Tibial artery (tissue), 4 donors: ENCODE measurements around the gene RAB7B.

ENCODE experiments used
- DNase-seq, 2 donors: peaks; one replicate each; pipeline ENCODE4 v3.0.0-alpha.2; 2019
- H3K27ac ChIP-seq, 2 donors: fragments of 200-600 bp; sonication (generic) in 1 of 2; 1 replicate in 1 of 2; 2 replicates in 1 of 2; pipeline ENCODE4 v1.5.1; 2018 to 2019; ENCODE audit warnings: mild to moderate bottlenecking in 1 of 2
- H3K27me3 ChIP-seq, 2 donors: fragments of 200-600 bp; sonication (generic) in 1 of 2; one replicate each; pipeline versions ENCODE4 v1.5.1 to v1.6.0; 2016 to 2019
- H3K36me3 ChIP-seq, 3 donors: fragments of 200-600 bp; sonication (generic) in 2 of 3; one replicate each; pipeline ENCODE4 v1.5.1; 2016 to 2019; ENCODE audit warnings: mild to moderate bottlenecking in 2 of 3
- H3K4me1 ChIP-seq, 4 donors: fragments of 200-600 bp; sonication (generic) in 2 of 4; 1 replicate in 3 of 4; 2 replicates in 1 of 4; pipeline ENCODE4 v1.5.1; 2016 to 2019
- H3K4me3 ChIP-seq, 2 donors: fragments of 200-600 bp; sonication (generic) in 1 of 2; 1 replicate in 1 of 2; 2 replicates in 1 of 2; pipeline ENCODE4 v1.5.1; 2018 to 2019; ENCODE audit warnings: mild to moderate bottlenecking in 2 of 2
- H3K9me3 ChIP-seq, 3 donors: fragments of 200-600 bp; sonication (generic) in 1 of 3; one replicate each; pipeline ENCODE4 v1.5.1; 2016 to 2019
- CTCF ChIP-seq, 2 experiments: fragments of 200-600 bp in 1 of 2; fragments of 450-650 bp in 1 of 2; IDR thresholded peaks; one replicate each; pipeline ENCODE4 v1.5.1; 2017 to 2019; ENCODE audit warnings: antibody characterized with exemption in 2 of 2, mild to moderate bottlenecking in 1 of 2, moderate library complexity in 1 of 2
- intact Hi-C: fragments of 100-400 bp; cut with DNase I; formaldehyde crosslinking; loops from one replicate; pipeline ENCODE4 v1.15.0; 2023; ENCODE audit warnings: low total_unique reads

RAB7B gene

GRCh38 chr1:206037581-206037980 is 34.4 kb upstream of the RAB7B start:
- intact Hi-C loops = no loop called here
- Histone ChIP-seq H3K27ac (no peak overlapping the region), H3K36me3 (no peaks in the 10 kb centered on the region), H3K9me3 (no peaks in the 10 kb centered on the region), H3K4me1 (no peaks in the 10 kb centered on the region), H3K27me3 (peaks cover 0 to 23% of the 10 kb centered on the region in 2 donors), H3K4me3 (no peak overlapping the region)
- no peak for TF ChIP-seq CTCF (IDR thresholded peaks at IDR 0.05)
- no peak for DNase-seq

GRCh38 chr1:206036663-206037455 is 33.7 kb upstream of the RAB7B start:
- TF ChIP-seq CTCF (IDR thresholded peaks at IDR 0.05) = no peak
- no peak for DNase-seq
- Histone ChIP-seq H3K27me3 (peaks cover 0 to 23% of the 10 kb centered on the region in 2 donors), H3K36me3 (no peaks in the 10 kb centered on the region), H3K27ac (no peak overlapping the region), H3K9me3 (no peaks in the 10 kb centered on the region), H3K4me1 (no peaks in the 10 kb centered on the region), H3K4me3 (no peak overlapping the region)
- intact Hi-C loops = no loop called here

GRCh38 chr1:206035027-206035426 is 31.8 kb upstream of the RAB7B start:
- TF ChIP-seq CTCF (IDR thresholded peaks at IDR 0.05) = no peak
- Histone ChIP-seq H3K27me3 (peaks cover 0 to 19% of the 10 kb centered on the region in 2 donors), H3K27ac (no peak overlapping the region), H3K36me3 (no peaks in the 10 kb centered on the region), H3K4me1 (no peaks in the 10 kb centered on the region), H3K9me3 (no peaks in the 10 kb centered on the region), H3K4me3 (no peak overlapping the region)
- no peak for DNase-seq
- intact Hi-C loops = no loop called here

GRCh38 chr1:206032380-206033140 is 29.4 kb upstream of the RAB7B start:
- TF ChIP-seq CTCF (IDR thresholded peaks at IDR 0.05) = no peak
- Histone ChIP-seq H3K27ac (no peak overlapping the region), H3K4me3 (no peak overlapping the region), H3K36me3 (no peaks in the 10 kb centered on the region), H3K9me3 (no peaks in the 10 kb centered on the region), H3K27me3 (peaks cover 0 to 27% of the 10 kb centered on the region in 2 donors), H3K4me1 (no peaks in the 10 kb centered on the region)
- DNase-seq = no peak
- intact Hi-C loops = no loop called here

- H3K4me1 ChIP-seq = no peaks in the 10 kb centered on the region
- intact Hi-C loops = no loop called here
Observed at GRCh38 chr1:206030714-206031113, 27.5 kb upstream of the RAB7B start.

More at GRCh38 chr1:206030714-206031113, 27.5 kb upstream of the RAB7B start:
- Histone ChIP-seq H3K36me3 (no peaks in the 10 kb centered on the region), H3K27ac (no peak overlapping the region), H3K9me3 (no peaks in the 10 kb centered on the region), H3K4me3 (no peak overlapping the region), H3K27me3 (peaks cover 0 to 13% of the 10 kb centered on the region in 2 donors)
- peak; percentile 39 to 54 for TF ChIP-seq CTCF (IDR thresholded peaks at IDR 0.05)
- DNase-seq = peak in 1 of 2 donors; percentile 42
